ENCODE data around the gene SLC1A3. TPM values are rescaled to one million over a fixed set of nuclear protein-coding genes. Genes with fewer than 3 reads are reported as not detected.

The SLC1A3 gene
- polyA plus RNA-seq, 3 donors, result 10.0 to 89.3 (median 22.9) TPM

GRCh38 chr5:36596756-36597155 lies 9.7 kb upstream of the SLC1A3 start:
- no peak overlapping the region for H3K27ac ChIP-seq (ENCODE audit: low read depth, low read length)
- whole genome bisulfite sequencing, 3 donors, result 82 to 89% (median 88%) methylated on average over 6 of the region's 6 CpGs

GRCh38 chr5:36598045-36598444 lies 8.4 kb upstream of the SLC1A3 start:
- no peak overlapping the region for H3K27ac ChIP-seq (ENCODE audit: low read depth, low read length)
- WGBS, 3 donors, result 55 to 77% (median 72%) methylated on average over 3 of the region's 3 CpGs

DNA sequence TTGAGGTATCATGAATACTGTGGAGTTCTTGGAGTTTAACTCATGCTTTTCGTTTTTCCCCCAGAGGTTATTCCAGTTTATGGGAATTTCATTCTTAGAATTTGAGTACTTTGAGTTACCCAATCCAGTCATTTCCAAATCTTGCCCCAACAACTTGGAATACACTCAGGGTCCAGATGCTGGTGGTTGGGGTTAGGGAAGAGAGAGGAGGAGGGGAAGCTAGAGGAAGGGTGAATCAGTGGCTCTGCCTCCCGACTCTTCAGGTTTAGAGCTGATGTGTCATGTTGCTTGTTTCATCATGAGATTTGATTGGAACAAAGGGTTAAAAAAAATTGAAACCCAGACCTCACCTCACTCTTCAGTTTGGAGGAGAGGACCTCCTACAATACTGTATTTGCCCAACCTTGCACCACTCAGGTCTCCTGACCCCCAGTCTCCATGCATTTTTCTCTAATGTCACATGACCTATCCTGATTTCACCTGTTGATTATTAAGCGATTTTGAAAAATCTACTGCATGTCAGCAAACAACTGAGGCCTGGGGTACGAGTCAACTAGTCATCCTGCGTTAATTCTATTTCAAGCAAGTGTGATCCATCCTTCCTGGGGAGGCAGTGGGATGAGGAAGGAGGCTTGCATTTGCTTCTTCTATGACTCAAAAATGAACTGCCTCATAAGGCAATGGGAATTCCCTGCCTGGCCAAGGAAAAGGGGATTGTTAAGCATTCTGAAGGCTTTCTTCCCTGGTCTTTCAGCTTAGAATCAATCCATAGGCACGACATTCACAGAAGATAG lies 6.2 kb upstream of the SLC1A3 start:
- no peak overlapping the region for H3K27ac ChIP-seq (ENCODE audit: low read depth, low read length)
- 53 to 81% (median 73%) methylated on average over 6 of the region's 6 CpGs for WGBS, 3 donors

GRCh38 chr5:36600917-36601527 lies 5.4 kb upstream of the SLC1A3 start:
- no peak overlapping the region for H3K27ac ChIP-seq (ENCODE audit: low read depth, low read length)
- WGBS, 3 donors, result 47 to 74% (median 63%) methylated on average over 6 of the region's 6 CpGs

DNA sequence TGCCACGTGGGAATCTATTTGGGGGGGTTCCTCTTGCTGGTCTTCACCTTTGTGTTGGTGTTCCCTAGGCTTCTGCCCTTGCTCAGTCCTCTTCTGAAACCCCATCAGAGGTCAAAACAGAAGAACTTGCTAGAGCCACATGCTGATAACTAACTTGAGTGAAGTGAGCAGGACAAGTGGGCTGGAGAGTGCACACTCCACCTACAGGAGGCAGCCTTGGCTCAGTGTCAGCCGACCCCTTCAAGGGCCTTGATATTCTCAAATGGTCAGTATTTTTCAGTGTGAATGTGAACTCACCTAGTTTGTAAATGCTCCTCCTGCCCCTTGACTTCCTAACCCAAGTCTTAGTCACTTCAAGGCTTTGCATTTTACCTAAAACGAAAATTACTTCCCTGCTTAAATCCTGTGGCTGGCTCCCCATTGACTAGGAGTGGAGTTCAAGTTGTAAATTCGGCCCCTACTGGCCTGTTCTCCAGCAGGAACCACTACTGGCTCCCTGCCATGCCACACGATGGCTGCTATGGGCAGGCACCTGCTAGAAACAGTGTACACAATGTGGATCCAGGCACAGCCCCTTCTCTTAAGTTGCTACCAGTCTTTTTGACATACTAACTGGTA lies 3.6 kb upstream of the SLC1A3 start:
- H3K27ac ChIP-seq (ENCODE audit: low read depth, low read length), result no peak overlapping the region
- 55 to 57% (median 56%) methylated on average over 5 of the region's 5 CpGs for WGBS, 3 donors

DNA sequence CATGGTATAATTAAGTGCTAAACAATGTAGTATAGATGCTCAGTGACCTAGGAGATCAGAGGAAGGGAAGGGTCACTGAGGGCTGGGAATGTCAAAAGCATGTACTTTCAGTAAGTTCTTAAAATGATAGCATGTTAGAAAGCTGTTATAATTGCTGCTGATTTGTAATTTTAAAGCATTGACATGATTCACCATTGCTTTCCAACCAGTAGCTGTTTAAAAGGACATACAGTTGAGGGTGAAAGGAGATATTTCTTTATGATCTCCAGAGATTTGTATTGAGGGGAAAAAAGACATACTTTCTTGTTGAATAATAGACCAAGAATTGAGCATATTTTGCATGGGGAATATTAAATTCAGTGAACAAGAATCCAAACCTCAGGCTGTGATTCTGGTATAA lies 1.2 kb upstream of the SLC1A3 start:
- H3K27ac ChIP-seq (ENCODE audit: low read depth, low read length), result no peak overlapping the region

DNA sequence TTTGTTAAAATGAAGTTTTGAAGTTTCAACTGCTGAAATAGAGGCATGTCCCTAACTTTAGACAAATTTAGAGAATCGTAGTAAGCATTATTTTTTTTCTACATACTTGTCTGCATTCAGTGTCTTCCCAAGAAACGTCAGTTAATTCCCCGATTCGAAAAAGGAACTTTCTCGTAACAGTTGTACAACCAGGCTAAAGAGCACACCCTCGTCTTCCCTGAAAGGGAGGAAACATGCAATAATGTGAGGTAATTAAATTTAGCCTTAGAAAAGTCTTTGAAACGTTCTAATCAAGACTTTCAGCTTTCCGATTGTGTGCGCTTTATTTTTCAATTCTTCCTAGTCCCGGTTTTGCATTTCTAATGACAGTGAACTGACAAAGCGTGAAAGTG lies 374 bp upstream of the SLC1A3 start:
- no peak overlapping the region for H3K27ac ChIP-seq (ENCODE audit: low read depth, low read length)
- 3% methylated on average over 11 of the region's 11 CpGs for WGBS, 3 donors

GRCh38 chr5:36607114-36607571 lies 737 bp downstream of the SLC1A3 start:
- 2 to 3% (median 3%) methylated on average over 11 of the region's 11 CpGs for WGBS, 3 donors
- no peak overlapping the region for H3K27ac ChIP-seq (ENCODE audit: low read depth, low read length)

GRCh38 chr5:36607838-36608783 lies 1.7 kb downstream of the SLC1A3 start:
- no peak overlapping the region for H3K27ac ChIP-seq (ENCODE audit: low read depth, low read length)
- 56 to 65% (median 63%) methylated on average over 10 of the region's 10 CpGs for WGBS, 3 donors

- no peak overlapping the region for H3K27ac ChIP-seq (ENCODE audit: low read depth, low read length)
- WGBS, 3 donors, result 78 to 85% (median 83%) methylated on average over 1 of the region's 1 CpG
Observed at GRCh38 chr5:36610621-36611020, 4.2 kb downstream of the SLC1A3 start.

DNA sequence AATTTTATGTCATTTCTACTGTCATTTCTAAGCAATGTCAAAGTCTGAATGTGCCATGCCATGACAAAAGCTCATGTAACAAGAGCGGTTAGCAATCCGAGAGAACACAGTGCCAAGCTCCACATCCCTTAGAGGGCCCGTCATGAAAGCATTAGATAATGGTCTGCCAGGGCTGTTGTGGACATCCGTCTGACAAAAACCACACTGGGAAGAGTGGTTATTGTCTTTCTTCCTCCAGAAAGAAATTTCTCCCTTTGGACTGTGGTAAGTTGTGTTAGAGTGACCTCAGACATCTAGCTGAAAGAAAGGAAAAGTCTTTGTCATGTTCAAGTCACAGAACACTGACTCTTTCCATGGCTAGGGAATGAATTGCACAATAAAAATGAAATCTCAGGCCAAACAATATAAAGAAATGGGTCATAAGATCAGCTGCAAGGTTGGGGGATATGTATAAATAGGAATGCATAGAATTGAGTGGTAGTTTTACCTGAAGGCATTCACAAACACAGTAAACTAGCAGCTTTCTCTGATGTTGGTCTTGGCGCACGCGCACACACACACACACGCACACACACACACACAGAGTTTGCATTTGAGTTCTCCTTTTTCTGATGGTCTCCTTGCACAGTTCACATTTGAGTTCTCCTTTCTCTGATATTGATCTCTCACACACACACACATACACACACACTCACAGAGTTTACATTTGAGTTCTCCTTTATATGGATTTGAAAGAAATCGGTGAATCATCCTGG lies 5.3 kb downstream of the SLC1A3 start:
- 86 to 94% (median 89%) methylated on average over 9 of the region's 9 CpGs for WGBS, 3 donors
- no peak overlapping the region for H3K27ac ChIP-seq (ENCODE audit: low read depth, low read length)

DNA sequence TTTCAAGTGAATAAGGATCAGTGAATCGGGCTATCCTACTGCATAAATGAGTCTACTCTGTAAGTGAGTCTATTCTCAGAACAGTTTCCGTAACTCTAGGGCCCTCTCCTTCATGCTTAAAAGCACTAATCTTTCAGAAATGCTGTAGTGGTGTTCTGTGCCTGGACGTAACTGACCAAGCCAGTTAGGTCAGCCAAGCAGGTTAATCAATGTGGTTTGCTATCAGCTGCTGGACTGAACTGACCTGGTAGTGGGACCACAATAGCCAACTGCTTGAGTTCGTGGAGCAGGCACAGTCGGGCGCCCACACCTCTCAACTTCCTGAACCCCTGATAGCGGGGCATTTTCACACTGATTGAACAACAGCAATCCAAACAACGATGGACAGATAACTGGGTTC lies 6.8 kb downstream of the SLC1A3 start:
- 60 to 84% (median 82%) methylated on average over 8 of the region's 8 CpGs for WGBS, 3 donors
- no peak overlapping the region for H3K27ac ChIP-seq (ENCODE audit: low read depth, low read length)

- H3K27ac ChIP-seq (ENCODE audit: low read depth, low read length), result no peak overlapping the region
- WGBS, 3 donors, result 54 to 71% (median 60%) methylated on average over 7 of the region's 7 CpGs
Observed at GRCh38 chr5:36613771-36614656, 7.6 kb downstream of the SLC1A3 start.

GRCh38 chr5:36614657-36615308 lies 8.4 kb downstream of the SLC1A3 start:
- H3K27ac ChIP-seq (ENCODE audit: low read depth, low read length), result no peak overlapping the region
- WGBS, 3 donors, result 81 to 89% (median 83%) methylated on average over 4 of the region's 4 CpGs

DNA sequence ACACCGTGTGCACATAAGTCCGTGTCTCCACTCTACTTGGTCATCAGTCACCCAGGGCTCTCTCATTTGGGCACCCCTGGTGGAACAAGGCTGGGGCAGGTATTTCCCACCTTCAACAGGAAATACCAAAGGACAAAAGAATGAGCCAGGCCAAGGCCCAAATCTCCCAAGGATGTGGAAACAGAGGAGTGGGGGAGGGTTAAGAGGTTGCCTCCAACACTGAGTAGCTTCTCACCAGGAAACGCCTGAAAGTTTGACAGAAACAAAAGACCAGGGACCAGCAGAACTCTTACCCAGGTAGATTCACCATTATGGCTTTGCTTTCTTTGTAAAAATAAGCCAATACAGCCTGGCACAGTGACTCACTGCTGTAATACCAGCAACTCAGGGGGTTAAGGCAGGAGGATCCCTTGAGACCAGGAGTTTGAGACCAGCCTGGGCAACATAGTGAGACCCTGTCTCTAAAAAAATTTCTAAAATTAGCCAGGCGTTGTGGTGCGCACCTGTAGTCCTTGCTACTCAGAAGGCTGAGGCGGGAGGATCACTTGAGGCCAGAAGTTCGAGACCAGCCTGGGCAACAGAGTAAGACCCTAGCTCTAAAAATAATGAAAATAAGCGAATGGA lies 12.7 kb downstream of the SLC1A3 start:
- 80 to 83% (median 81%) methylated on average over 8 of the region's 8 CpGs for WGBS, 3 donors

GRCh38 chr5:36621985-36622384 lies 15.6 kb downstream of the SLC1A3 start:
- no peak overlapping the region for H3K27ac ChIP-seq (ENCODE audit: low read depth, low read length)
- 70 to 76% (median 71%) methylated on average over 6 of the region's 6 CpGs for WGBS, 3 donors

More for the DNA sequence above, 12.7 kb downstream of the SLC1A3 start:
- no peak overlapping the region for H3K27ac ChIP-seq (ENCODE audit: low read depth, low read length)

Data from adipose tissue (tissue), 3 donors.